IMR-90 (cell line): ENCODE measurements around the gene RBM34. TPM values are rescaled to one million over a fixed set of nuclear protein-coding genes. Genes with fewer than 3 reads are reported as not detected.

ENCODE experiments used
- ATAC-seq: fragments of 200-7000 bp; cut with Tn5 transposase; 2 replicates; pipeline ENCODE4 v1.9.1; 2020; ENCODE audit warnings: low read depth, mild to moderate bottlenecking, moderate library complexity
- BruUV-seq: library from RNA; stranded (reverse); fragments of 400-500 nt; replicated peaks from 2 replicates; lab custom pipeline; 2021; lab: Mats Ljungman, UMichigan
- CTCF ChIA-PET: fragments of 300-600 bp; formaldehyde crosslinking; extraction: SDS; loops from one replicate; lab custom pipeline; 2021; ENCODE audit warnings: antibody characterized with exemption; lab: Yijun Ruan, JAX
- POLR2A ChIA-PET: fragments of 300-600 bp; sonication (Branson Sonifier 250); formaldehyde crosslinking; loops from one replicate; lab custom pipeline; 2022; ENCODE audit warnings: antibody characterized with exemption; ENCODE audit not compliant: unreplicated experiment; lab: Charles Lee
- DNase-seq: peaks from one replicate; pipeline ENCODE4 v3.0.0; 2013
- H2AFZ ChIP-seq: replicated peaks from 2 replicates; pipeline ENCODE3; 2013; ENCODE audit warnings: low read length, mild to moderate bottlenecking; ENCODE audit not compliant: poor library complexity
- H2AK5ac ChIP-seq: 2 replicates; pipeline ENCODE4 v1.6.1; 2013; ENCODE audit warnings: low read depth, low read length, inconsistent platforms
- H2AK9ac ChIP-seq: replicated peaks from 2 replicates; pipeline ENCODE3; 2013; ENCODE audit warnings: mild to moderate bottlenecking, low read depth, low read length, moderate library complexity; ENCODE audit not compliant: poor library complexity
- H2BK120ac ChIP-seq: 2 replicates; pipeline ENCODE4 v1.6.1; 2013; ENCODE audit warnings: low read depth, low read length, inconsistent platforms
- H2BK15ac ChIP-seq: 3 replicates; pipeline ENCODE4 v1.6.1; 2013; ENCODE audit warnings: low read depth, low read length, inconsistent platforms
- H2BK20ac ChIP-seq: 2 replicates; pipeline ENCODE4 v1.6.1; 2013; ENCODE audit warnings: low read depth, mild to moderate bottlenecking, inconsistent platforms, low read length, moderate library complexity
- H2BK5ac ChIP-seq: 2 replicates; pipeline ENCODE4 v1.6.1; 2013; ENCODE audit warnings: mild to moderate bottlenecking, low read depth, low read length, inconsistent platforms; ENCODE audit not compliant: poor library complexity, severe bottlenecking
- H3K14ac ChIP-seq: replicated peaks from 2 replicates; pipeline ENCODE4 v1.6.1; 2013; ENCODE audit warnings: low read depth, low read length, inconsistent platforms
- H3K18ac ChIP-seq: 2 replicates; pipeline ENCODE4 v1.6.1; 2013; ENCODE audit warnings: low read depth, low read length, control low read depth
- H3K23ac ChIP-seq: 2 replicates; pipeline ENCODE4 v1.6.1; 2013; ENCODE audit warnings: low read depth, low read length, inconsistent platforms
- H3K27ac ChIP-seq: 2 replicates; pipeline ENCODE4 v1.5.1; 2013; ENCODE audit warnings: mild to moderate bottlenecking, control low read depth, low read length; ENCODE audit not compliant: insufficient read depth
- H3K27me3 ChIP-seq: 2 replicates; pipeline ENCODE4 v1.6.1; 2013; ENCODE audit warnings: low read length; ENCODE audit not compliant: control insufficient read depth, insufficient read depth
- H3K36me3 ChIP-seq: 2 replicates; pipeline ENCODE4 v1.6.1; 2013; ENCODE audit warnings: low read length, mixed read lengths; ENCODE audit not compliant: control insufficient read depth, insufficient read depth
- H3K4ac ChIP-seq: 2 replicates; pipeline ENCODE4 v1.6.1; 2013; ENCODE audit warnings: low read depth, low read length, inconsistent platforms
- H3K4me1 ChIP-seq: 2 replicates; pipeline ENCODE4 v1.6.1; 2013; ENCODE audit warnings: low read length, mixed read lengths; ENCODE audit not compliant: control insufficient read depth, insufficient read depth
- H3K4me2 ChIP-seq: 2 replicates; pipeline ENCODE4 v1.6.1; 2013; ENCODE audit warnings: low read depth, mild to moderate bottlenecking, control low read depth, low read length, moderate library complexity
- H3K4me3 ChIP-seq: 2 replicates; pipeline ENCODE4 v1.5.1; 2013; ENCODE audit warnings: low read depth, mild to moderate bottlenecking, control low read depth, low read length, moderate library complexity; ENCODE audit not compliant: insufficient read depth
- H3K56ac ChIP-seq: 2 replicates; pipeline ENCODE4 v1.6.1; 2013; ENCODE audit warnings: low read length, inconsistent platforms; ENCODE audit not compliant: insufficient read depth; ENCODE audit errors: extremely low read depth
- H3K79me1 ChIP-seq, 2 experiments: 2 replicates each; pipeline ENCODE4 v1.6.1; 2013; ENCODE audit warnings: low read length in 2 of 2, inconsistent platforms in 1 of 2, low read depth in 1 of 2
- H3K9ac ChIP-seq: 2 replicates; pipeline ENCODE4 v1.6.1; 2013; ENCODE audit warnings: low read depth, low read length, control low read depth
- H3K9me1 ChIP-seq: 2 replicates; pipeline ENCODE4 v1.6.1; 2013; ENCODE audit warnings: low read length, inconsistent platforms; ENCODE audit not compliant: insufficient read depth
- H3K9me3 ChIP-seq: 2 replicates; pipeline ENCODE4 v1.6.1; 2013; ENCODE audit warnings: low read length; ENCODE audit not compliant: control insufficient read depth, insufficient read depth
- H4K20me1 ChIP-seq: 2 replicates; pipeline ENCODE4 v1.6.1; 2013; ENCODE audit warnings: low read length, inconsistent platforms; ENCODE audit not compliant: insufficient read depth
- H4K5ac ChIP-seq: 2 replicates; pipeline ENCODE4 v1.6.1; 2013; ENCODE audit warnings: mild to moderate bottlenecking, low read depth, low read length, control low read depth
- H4K8ac ChIP-seq, 2 experiments: 2 replicates each; pipeline ENCODE4 v1.6.1; 2013; ENCODE audit warnings: low read depth in 2 of 2, low read length in 2 of 2, control low read depth in 1 of 2, inconsistent platforms in 1 of 2
- H4K91ac ChIP-seq: 2 replicates; pipeline ENCODE4 v1.6.1; 2013; ENCODE audit warnings: low read depth, low read length, inconsistent platforms; ENCODE audit not compliant: insufficient read depth
- BHLHE40 ChIP-seq: fragments of 150-350 bp; IDR thresholded peaks from 2 replicates; pipeline ENCODE4 v1.6.1; 2016; ENCODE audit warnings: mild to moderate bottlenecking, low read depth, low read length
- CEBPB ChIP-seq: IDR thresholded peaks from 2 replicates; pipeline ENCODE4 v1.6.1; 2012; ENCODE audit warnings: low read depth, low read length, improper control_type of control experiment
- CHD1 ChIP-seq: IDR thresholded peaks from 2 replicates; pipeline ENCODE4 v1.6.1; 2012; ENCODE audit warnings: low read depth, low read length, improper control_type of control experiment
- ELK1 ChIP-seq: fragments of 150-350 bp; IDR thresholded peaks from 2 replicates; pipeline ENCODE4 v1.6.1; 2016; ENCODE audit warnings: low read depth, mild to moderate bottlenecking, low read length, moderate library complexity, borderline replicate concordance
- MAFK ChIP-seq: IDR thresholded peaks from 2 replicates; pipeline ENCODE4 v1.6.1; 2012; ENCODE audit warnings: low read depth, low read length, improper control_type of control experiment
- MAZ ChIP-seq: IDR thresholded peaks from 2 replicates; pipeline ENCODE4 v1.6.1; 2012; ENCODE audit warnings: low read depth, mild to moderate bottlenecking, low read length, improper control_type of control experiment, moderate library complexity, borderline replicate concordance
- POLR2A ChIP-seq: IDR thresholded peaks from 2 replicates; pipeline ENCODE4 v1.6.1; 2012; ENCODE audit warnings: mild to moderate bottlenecking, low read depth, low read length
- RAD21 ChIP-seq: IDR thresholded peaks from 2 replicates; pipeline ENCODE4 v1.6.1; 2012; ENCODE audit warnings: low read length, improper control_type of control experiment
- RCOR1 ChIP-seq: IDR thresholded peaks from 2 replicates; pipeline ENCODE4 v1.6.1; 2012; ENCODE audit warnings: mild to moderate bottlenecking, low read length, improper control_type of control experiment; ENCODE audit not compliant: insufficient replicate concordance
- RFX5 ChIP-seq: IDR thresholded peaks from 2 replicates; pipeline ENCODE4 v1.8.0; 2012; ENCODE audit warnings: low read depth, mild to moderate bottlenecking, low read length, moderate library complexity
- SMC3 ChIP-seq: fragments of 150-350 bp; IDR thresholded peaks from 2 replicates; pipeline ENCODE4 v1.6.1; 2016; ENCODE audit warnings: low read depth, mild to moderate bottlenecking, antibody characterized with exemption, low read length, moderate library complexity
- WGBS, 2 experiments: methylation state at CpG; one replicate each; pipeline versions ENCODE4 v1.1.5 to v1.1.7; 2013; ENCODE audit warnings: missing lambda C conversion rate in 2 of 2; ENCODE audit not compliant: insufficient read length in 1 of 2; ENCODE audit errors: extremely low coverage in 2 of 2; 5-methylcytosine and 5-hydroxymethylcytosine counted together
- dilution Hi-C: fragments of 300-500 bp; cut with HindIII; formaldehyde crosslinking; loops from one replicate; pipeline ENCODE4 v1.14.3; 2018; ENCODE audit warnings: low sequenced_read_pairs; ENCODE audit not compliant: unreplicated experiment
- in situ Hi-C: fragments of 300-500 bp; cut with MboI; formaldehyde crosslinking; loops from 3 replicates; pipeline ENCODE4 v1.14.3; 2019; ENCODE audit warnings: low sequenced_read_pairs, inconsistent platforms, mixed read lengths
- intact Hi-C: fragments of 100-400 bp; cut with micrococcal nuclease; formaldehyde crosslinking; loops from 2 replicates; pipeline ENCODE4 v1.10.0; 2022
- polyA plus RNA-seq, 3 experiments: library from polyadenylated mRNA; depleted of rRNA; stranded (reverse); fragments of >200 nt; gene quantifications; 2 replicates each; pipeline ENCODE4 v1.2.3, GENCODE V29; 2012; ENCODE audit warnings: low replicate concordance in 1 of 3
- total RNA-seq: library from RNA; depleted of rRNA; stranded (reverse); fragments of >200 nt; gene quantifications from 2 replicates; pipeline ENCODE4 v1.2.3, GENCODE V29; 2012

RBM34 gene
- total and polyA plus RNA-seq, 2 of the 4 experiments (the other 2 are of a cell fraction) = 28.7 to 34.0 TPM

- TF ChIP-seq SMC3 (no peak), CEBPB (no peak), RCOR1 (no peak), MAFK (no peak), POLR2A (no peak), MAZ (no peak), BHLHE40 (no peak), RFX5 (no peak), ELK1 (no peak), RAD21 (no peak), CHD1 (no peak)
- Histone ChIP-seq H3K4ac (no peak overlapping the region), H3K27me3 (no peaks in the 10 kb centered on the region), H2BK120ac (no peak overlapping the region), H2AFZ (no peak overlapping the region), H3K9me3 (no peaks in the 10 kb centered on the region), H4K8ac (no peak overlapping the region), H3K4me1 (peaks cover 3% of the 10 kb centered on the region), H3K23ac (no peak overlapping the region), H2BK15ac (no peak overlapping the region), H3K79me1 (no peaks in the 10 kb centered on the region), H2AK5ac (no peak overlapping the region), H3K27ac (no peak overlapping the region), H2BK5ac (no peak overlapping the region), H2AK9ac (no peak overlapping the region), H3K14ac (no peak overlapping the region), H3K36me3 (no peaks in the 10 kb centered on the region), H3K4me2 (no peak overlapping the region), H3K56ac (no peak overlapping the region), H3K18ac (no peak overlapping the region), H3K9ac (no peak overlapping the region), H4K20me1 (no peaks in the 10 kb centered on the region), H4K91ac (no peak overlapping the region), H3K9me1 (no peaks in the 10 kb centered on the region), H2BK20ac (no peak overlapping the region), H3K4me3 (no peak overlapping the region), H4K5ac (no peak overlapping the region)
- BruUV-seq = no TSS peak
- CTCF ChIA-PET = no interaction called here
- POLR2A ChIA-PET = no interaction called here
- in situ Hi-C loops (loop anchor here (25.0 kb wide), 1 partner anchor 237 kb away; no protein-coding TSS in a partner anchor), intact Hi-C loops (loop anchor here (10.0 kb wide), 1 partner anchor 984 kb away; no protein-coding TSS in a partner anchor), dilution Hi-C loops (no loop called here)
- WGBS, 2 experiments = no CpG with 5 or more reads among the region's 9 CpGs
- ATAC-seq (no peak), DNase-seq (no peak)
Observed at GRCh38 chr1:235098991-235099390, 62.1 kb downstream of the RBM34 start.
